Activated T-helper 1 cell treated with anti-CD3 and anti-CD28 coated beads, Interleukin-2, amount 50 U/mL, for 16 hours (primary cell): ENCODE results near the gene MISP3.
A peak's percentile ranks its signal among the peaks of the same experiment; 100 is the strongest.

Experiments used
- DNase-seq, 2 donors: peaks; one replicate each; pipeline ENCODE4 v3.0.0-alpha.2; 2020; ENCODE audit warnings: low read depth in 1 of 2, low spot score in 1 of 2

The MISP3 gene

GRCh38 chr19:14053032-14053431, 19.6 kb upstream of the MISP3 start:
- no peak for DNase-seq

DNA sequence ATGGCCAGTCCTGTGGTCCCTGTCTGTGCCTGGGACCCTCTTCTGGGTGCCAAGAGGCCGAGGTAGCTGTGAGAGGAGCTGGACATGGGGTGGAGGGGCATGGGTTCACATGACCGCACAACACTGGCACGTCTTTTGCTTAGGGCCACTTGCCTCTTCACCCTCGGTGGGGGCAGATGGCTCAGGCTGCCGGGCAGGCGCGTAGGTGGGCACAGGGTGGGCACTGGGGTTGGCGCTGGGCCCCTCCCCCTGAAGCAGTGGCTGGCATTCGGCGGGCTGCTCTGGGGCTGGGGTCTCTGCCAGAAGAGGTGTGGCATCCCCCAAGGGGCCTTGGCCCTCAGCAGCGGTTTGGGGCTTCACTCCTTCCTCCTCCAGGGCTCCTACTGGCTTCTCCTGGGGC, 19.1 kb upstream of the MISP3 start:
- DNase-seq, result no peak

- DNase-seq, result no peak
Measured at GRCh38 chr19:14054099-14054498, 18.5 kb upstream of the MISP3 start.

DNA sequence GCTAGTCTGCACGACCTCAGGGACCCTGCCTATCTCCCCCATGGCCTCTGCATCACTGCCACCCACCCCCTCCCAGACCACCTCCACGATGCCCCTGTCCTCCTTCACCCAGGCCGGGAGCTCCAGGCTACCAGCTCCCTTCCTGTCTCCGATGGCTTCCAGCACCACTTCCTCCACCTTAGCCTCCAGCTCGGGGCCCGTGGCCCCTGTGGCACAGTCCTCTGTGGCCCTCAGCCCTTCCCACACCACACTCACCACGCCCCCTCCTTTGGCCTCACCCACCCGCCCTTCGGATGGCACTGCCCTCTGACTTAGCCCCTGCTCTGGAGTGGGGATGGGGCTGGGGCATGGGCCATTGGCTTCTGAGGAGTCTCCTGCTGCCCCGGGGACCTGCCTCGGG, 17.9 kb upstream of the MISP3 start:
- no peak for DNase-seq

- no peak for DNase-seq
Measured at GRCh38 chr19:14055396-14055795, 17.2 kb upstream of the MISP3 start.

DNA sequence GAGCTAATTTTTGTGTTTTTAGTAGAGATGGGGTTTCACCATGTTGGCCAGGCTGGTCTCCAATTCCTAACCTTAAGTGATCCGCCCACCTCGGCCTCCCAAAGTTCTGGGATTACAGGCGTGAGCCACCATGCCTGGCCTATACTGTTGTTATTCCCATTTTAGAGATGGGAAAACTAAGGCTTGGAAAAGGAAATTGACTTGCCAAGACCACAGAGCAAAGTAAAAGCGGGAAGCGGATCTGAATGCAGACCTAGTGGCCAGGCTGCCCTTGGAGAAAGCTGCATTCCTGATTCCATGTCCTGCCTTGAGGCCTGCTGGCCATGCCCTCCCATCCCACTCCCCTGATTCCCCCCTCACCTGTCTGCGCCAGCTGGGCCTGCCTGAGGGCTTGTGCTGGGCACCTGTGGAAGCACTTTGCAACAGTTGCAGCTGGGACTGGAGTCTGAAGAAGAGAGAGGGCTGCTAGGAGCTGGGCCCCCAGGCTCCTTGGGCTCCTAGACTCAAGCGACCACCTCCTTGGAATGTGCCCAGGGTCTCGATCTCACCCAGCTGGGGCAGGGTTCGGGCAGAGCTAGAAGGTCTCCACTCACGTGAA, 16.4 kb upstream of the MISP3 start:
- DNase-seq, result no peak

DNA sequence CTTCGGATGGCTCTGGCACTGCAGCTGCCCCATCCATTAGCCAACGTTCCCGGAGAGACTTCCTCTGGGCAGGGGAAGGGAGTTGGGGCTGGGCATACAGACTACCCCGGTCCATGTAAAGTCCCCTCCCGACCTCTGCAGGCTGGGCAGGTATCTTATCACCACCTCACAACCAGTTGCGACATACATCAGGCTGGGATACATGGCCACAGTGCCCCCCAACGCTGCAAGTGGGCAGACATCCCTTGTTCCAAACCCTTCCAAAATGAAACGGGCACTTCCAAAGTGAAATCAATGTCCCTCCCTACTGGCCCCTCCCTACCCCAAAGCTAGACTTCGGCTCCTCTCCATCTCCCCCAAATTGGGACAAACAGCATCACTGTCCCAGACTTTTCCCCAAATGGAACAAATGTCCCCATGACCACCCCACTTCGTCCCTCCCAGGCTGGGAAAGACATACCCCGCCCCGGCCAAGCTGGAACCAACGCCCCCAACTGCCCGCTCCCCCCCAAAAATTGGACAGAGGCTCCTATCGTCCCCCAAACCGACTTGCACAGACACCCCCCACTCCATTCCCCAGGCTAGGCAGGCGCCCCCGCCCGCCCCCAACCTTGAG, 15.7 kb upstream of the MISP3 start:
- no peak for DNase-seq

- DNase-seq, result no peak
Measured at GRCh38 chr19:14058182-14059092, 14.1 kb upstream of the MISP3 start.

GRCh38 chr19:14059093-14059480, 13.5 kb upstream of the MISP3 start:
- no peak for DNase-seq

- DNase-seq, result no peak
Measured at GRCh38 chr19:14059652-14060155, 12.9 kb upstream of the MISP3 start.

- DNase-seq, result no peak
Measured at GRCh38 chr19:14061081-14061749, 11.4 kb upstream of the MISP3 start.

GRCh38 chr19:14061751-14062557, 10.6 kb upstream of the MISP3 start, which contains the start of gene PALM3:
TSS of gene PALM3 (minus strand) at chr19:14062076. CDS start at chr19:14061980, 96 bp downstream.
- DNase-seq, result no peak

GRCh38 chr19:14062558-14062855, 10.1 kb upstream of the MISP3 start:
- DNase-seq, result no peak

DNA sequence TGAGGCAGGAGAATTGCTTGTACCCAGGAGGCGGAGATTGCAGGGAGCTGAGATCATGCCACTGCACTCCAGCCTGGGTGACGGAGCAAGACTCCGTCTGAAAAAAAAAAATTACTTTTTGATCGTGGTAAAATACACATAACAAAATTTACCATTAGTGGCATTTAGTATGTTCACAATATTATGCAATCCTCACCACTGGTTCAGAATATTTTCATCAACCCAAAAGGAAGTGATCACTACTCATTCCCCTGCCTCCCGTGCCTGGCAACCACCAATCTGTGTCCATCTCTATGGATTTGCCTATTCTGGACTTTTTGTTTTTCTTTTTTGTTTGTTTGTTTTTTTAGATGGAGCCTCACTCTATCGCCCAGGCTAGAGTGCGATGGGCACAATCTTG, 9.5 kb upstream of the MISP3 start:
- no peak for DNase-seq

DNA sequence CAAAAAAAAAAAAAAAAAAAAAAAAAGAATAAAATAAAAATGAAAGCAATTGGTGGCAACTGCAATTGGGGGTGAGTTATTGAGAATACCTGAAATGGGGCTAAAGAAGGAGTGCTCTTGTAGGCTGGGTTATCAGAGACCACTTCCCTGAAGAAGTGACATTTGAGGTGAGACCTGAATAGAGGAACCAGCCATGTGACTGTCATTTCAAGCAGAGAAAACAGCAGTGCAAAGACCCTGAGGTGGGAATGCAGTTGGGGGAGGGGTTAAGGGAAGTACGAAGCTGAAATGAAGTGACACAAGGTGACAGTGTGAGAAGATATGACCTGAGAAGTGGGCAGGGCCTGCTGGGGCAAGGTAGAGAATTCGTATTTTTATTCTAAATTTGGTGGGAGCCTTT, 6.5 kb upstream of the MISP3 start:
- no peak for DNase-seq

GRCh38 chr19:14070268-14071050, 2.1 kb upstream of the MISP3 start:
- no peak for DNase-seq

- DNase-seq, result peak; percentile 52 to 68
Measured at GRCh38 chr19:14073261-14073924, 807 bp downstream of the MISP3 start.

- DNase-seq, result no peak
Measured at GRCh38 chr19:14073925-14074838, 1.6 kb downstream of the MISP3 start.
